GM13976 (cell line): ENCODE measurements around the gene CDK2.
"Not testable (repeated sequence)": the region's sequence is repeated elsewhere in the genome, so short reads cannot be mapped to it uniquely, and the experiment has no call there.

Source experiments
- DNase-seq: peaks from one replicate; pipeline ENCODE4 v3.0.0; 2012; ENCODE audit warnings: low spot score
- in situ Hi-C: fragments of 300-500 bp; cut with MboI; formaldehyde crosslinking; loops from one replicate; pipeline ENCODE4 v1.12.0; 2022; ENCODE audit warnings: low sequenced_read_pairs, mixed read lengths, inconsistent platforms; ENCODE audit not compliant: unreplicated experiment
- TF ChIP-seq, protein P1 (sequence below): IDR thresholded peaks from 2 replicates; pipeline ENCODE4 v1.5.1; 2012; ENCODE audit warnings: borderline replicate concordance, mild to moderate bottlenecking; ENCODE audit not compliant: insufficient read depth; ENCODE audit errors: extremely low read depth, missing control alignments, control extremely low read depth

CDK2 gene

DNA sequence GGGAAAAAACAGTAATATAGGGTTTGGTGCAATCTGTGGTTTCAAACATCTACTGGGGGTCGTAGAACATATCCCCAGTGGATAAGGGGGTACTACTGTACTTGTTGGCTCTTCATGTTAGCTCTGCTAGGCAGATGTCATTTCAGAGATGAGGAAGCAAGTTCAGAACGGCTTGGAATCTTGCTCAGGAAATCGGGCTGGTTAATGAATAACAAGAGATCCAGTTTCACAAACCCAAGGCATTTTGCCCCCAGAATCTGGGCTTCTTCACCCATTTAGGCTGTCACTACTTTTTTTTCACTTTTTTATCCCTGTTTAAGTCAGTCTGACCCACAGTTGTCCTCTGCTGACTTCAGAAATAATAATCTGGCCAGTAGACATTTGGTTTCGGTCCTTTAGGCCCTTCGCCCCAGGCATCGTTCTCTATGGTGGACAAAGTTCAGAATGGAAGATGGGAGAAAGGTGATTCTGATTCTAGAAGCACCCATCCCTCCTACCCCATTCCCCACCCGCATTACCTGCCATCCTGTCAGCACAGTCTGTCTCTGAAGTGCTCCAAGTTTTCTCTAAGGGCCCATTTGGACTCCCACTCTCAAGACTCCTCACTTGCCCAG lies 35.0 kb downstream of the CDK2 start:
- TF ChIP-seq, protein P1, sequence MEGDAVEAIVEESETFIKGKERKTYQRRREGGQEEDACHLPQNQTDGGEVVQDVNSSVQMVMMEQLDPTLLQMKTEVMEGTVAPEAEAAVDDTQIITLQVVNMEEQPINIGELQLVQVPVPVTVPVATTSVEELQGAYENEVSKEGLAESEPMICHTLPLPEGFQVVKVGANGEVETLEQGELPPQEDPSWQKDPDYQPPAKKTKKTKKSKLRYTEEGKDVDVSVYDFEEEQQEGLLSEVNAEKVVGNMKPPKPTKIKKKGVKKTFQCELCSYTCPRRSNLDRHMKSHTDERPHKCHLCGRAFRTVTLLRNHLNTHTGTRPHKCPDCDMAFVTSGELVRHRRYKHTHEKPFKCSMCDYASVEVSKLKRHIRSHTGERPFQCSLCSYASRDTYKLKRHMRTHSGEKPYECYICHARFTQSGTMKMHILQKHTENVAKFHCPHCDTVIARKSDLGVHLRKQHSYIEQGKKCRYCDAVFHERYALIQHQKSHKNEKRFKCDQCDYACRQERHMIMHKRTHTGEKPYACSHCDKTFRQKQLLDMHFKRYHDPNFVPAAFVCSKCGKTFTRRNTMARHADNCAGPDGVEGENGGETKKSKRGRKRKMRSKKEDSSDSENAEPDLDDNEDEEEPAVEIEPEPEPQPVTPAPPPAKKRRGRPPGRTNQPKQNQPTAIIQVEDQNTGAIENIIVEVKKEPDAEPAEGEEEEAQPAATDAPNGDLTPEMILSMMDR, result no peak
- in situ Hi-C loops, result no loop called here
- DNase-seq, result no peak

DNA sequence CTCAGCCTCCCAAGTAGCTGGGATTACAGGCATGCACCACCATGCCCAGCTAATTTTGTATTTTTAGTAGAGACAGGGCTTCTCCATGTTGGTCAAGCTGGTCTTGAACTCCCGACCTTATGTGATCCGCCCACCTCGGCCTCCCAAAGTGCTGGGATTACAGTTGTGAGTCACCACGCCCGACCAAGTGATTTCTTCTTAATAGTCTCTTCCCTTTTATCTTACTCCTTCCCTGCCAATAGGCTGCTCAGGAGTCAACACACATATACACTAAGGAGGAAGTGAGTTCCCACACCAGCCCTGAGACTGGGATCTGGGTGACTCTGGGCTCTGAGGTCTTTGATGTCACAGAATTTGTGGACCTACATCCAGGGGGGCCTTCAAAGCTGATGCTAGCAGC lies 36.7 kb downstream of the CDK2 start:
- in situ Hi-C loops, DNase-seq: not testable (repeated sequence)

DNA sequence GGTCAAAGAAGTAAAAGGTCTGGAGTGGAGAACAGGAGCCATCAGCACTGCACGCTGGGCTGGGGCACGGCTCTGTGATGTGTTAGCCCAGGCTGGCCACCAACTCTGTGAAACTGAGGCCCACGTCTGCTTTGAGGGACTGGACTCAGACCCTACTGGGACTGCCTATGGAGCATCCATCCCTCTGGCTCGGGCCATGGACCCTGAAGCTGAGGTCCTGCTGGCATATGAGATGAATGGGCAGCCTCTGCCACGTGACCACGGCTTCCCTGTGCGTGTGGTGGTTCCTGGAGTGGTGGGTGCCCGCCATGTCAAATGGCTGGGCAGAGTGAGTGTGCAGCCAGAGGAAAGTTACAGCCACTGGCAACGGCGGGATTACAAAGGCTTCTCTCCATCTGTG lies 37.6 kb downstream of the CDK2 start:
- in situ Hi-C loops, result no loop called here
- no peak for DNase-seq
- TF ChIP-seq, protein P1, result no peak

DNA sequence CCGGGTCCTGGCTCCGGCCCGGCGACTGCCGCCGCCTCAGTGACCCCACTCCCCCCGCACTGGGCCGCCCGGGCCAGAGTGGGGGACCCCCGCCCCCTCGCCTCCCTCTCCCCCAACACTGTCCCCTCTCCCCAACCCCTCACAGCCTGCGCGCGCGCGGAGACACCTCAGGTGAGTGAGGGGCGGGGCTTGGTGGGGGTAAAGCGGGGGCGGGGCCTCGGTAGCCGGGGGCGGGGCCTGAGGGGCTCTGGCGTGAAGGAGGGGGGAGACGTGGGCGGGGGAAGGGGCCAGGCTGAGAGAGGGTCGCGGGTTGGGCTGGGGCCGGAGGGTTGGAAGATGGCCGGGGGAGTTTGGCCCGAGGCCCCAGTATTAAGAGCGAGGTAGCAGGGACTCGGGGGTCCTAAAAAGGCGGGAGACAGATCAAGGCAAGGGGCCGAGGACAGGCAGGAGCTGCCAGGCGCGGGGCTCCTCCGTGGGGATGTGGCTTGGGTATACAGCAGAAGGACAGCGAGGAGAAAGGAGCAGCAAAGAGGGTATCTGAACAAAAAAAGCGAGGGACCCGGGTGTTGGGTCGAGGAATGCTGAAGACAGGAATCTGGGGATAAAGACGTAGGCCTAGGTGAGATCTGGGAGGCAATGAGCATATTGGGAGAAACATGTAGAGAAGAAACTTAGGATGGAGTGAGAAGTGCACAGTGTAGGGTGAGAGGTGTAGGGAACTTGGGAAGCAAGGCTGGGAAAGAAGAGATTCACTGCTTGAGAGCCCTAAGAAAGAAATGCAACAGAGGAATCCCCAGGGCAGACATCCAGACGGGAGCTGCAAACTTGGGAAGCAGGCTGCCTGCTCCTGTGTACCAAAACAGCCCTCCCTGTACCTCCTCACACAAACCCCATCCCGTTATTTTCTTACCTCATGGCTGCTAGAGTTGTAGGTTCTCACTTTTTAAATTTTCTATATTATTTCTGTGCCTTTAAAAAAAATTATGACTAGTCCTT lies 41.2 kb downstream of the CDK2 start:
- in situ Hi-C loops, result no loop called here
- TF ChIP-seq, protein P1, result no peak
- DNase-seq, result peak; percentile 88

DNA sequence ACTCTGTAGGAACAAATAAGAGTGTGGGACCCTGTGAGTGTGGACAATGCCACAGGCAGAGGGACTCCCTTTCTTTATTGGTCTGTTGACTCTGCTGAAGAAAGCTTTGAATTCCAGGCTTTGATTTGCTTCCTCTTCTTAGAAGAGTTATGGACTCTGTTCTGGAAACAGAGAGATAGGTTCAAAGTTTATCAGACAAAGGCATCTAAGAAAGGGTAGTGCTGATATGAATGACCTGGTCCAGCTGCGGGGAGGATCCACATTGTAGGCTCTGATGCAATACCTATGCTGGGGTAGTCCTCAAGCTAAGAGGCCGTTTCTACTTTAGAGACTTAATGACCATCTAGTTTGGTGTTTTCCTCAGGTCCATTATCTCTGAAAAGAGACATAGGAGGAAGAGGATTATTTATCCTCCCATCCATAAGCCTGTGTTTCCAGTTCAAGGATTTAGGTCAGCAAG lies 43.5 kb downstream of the CDK2 start:
- DNase-seq, result no peak
- in situ Hi-C loops, result no loop called here
- TF ChIP-seq, protein P1, result no peak

DNA sequence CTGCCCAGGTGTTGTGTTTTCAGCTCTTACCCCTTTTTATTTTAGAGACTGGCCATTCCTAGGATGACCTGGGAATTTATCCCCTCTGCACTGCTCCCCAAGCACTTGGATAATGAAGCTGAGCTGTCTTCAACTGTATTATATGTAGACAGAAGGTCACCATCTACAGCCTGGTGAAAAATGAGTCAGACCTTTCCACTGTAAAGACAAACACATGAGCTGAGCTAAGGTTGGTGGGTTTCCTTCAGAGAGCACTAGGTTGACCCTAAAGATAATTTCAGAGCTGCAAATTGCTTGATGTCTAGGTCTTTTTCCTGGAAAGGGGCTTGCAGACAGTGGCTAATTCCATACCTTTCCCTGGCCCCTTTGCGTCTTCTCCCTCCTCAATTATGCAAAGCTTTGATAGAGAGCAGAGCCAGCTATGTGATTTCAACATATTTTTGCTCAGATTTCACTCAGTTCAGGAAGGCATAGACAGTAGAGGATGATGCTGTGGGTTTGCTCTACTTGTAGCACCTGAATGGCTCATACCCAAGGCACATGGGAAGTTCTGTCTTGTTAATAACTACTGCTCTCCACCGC lies 45.0 kb downstream of the CDK2 start:
- TF ChIP-seq, protein P1, result no peak
- no peak for DNase-seq
- in situ Hi-C loops, result no loop called here
